Type B pancreatic cell (in vitro differentiated cells): ENCODE results near the gene PPP1R1B. TPM values are rescaled to one million over a fixed set of nuclear protein-coding genes. Genes with fewer than 3 reads are reported as not detected.

Source experiments
- DNase-seq: peaks from one replicate; pipeline ENCODE4 v3.0.0; 2021; ENCODE audit warnings: mixed read lengths; ENCODE audit not compliant: unreplicated experiment; ENCODE audit errors: extremely low spot score
- H3K27ac Mint-ChIP-seq: 2 replicates; pipeline ENCODE4 v1.8.0; 2021; ENCODE audit warnings: mild to moderate bottlenecking, mixed read lengths
- H3K27me3 Mint-ChIP-seq: 2 replicates; pipeline ENCODE4 v1.8.0; 2021; ENCODE audit warnings: mixed read lengths
- H3K36me3 Mint-ChIP-seq: 2 replicates; pipeline ENCODE4 v1.8.0; 2021; ENCODE audit warnings: mixed read lengths
- H3K4me1 Mint-ChIP-seq: one replicate; pipeline ENCODE4 v1.8.0; 2021; ENCODE audit warnings: mixed read lengths; ENCODE audit not compliant: unreplicated experiment
- H3K4me3 Mint-ChIP-seq: 2 replicates; pipeline ENCODE4 v1.8.0; 2021; ENCODE audit warnings: mild to moderate bottlenecking, mixed read lengths
- H3K9me3 Mint-ChIP-seq: 2 replicates; pipeline ENCODE4 v1.8.0; 2021; ENCODE audit warnings: mixed read lengths
- total RNA-seq: library from RNA; stranded (reverse); gene quantifications from 2 replicates; pipeline ENCODE4 v1.2.1, GENCODE V29; 2021; ENCODE audit warnings: low replicate concordance
- TF ChIP-seq, protein P1 (sequence below): fragments of 200-600 bp; sonication (generic); conservative IDR thresholded peaks from 2 replicates; pipeline ENCODE4 v1.5.0; 2021; ENCODE audit warnings: antibody characterized with exemption, mild to moderate bottlenecking

Gene PPP1R1B
- total RNA-seq, 1 donor from 2014 or later, result 3.7 TPM

DNA sequence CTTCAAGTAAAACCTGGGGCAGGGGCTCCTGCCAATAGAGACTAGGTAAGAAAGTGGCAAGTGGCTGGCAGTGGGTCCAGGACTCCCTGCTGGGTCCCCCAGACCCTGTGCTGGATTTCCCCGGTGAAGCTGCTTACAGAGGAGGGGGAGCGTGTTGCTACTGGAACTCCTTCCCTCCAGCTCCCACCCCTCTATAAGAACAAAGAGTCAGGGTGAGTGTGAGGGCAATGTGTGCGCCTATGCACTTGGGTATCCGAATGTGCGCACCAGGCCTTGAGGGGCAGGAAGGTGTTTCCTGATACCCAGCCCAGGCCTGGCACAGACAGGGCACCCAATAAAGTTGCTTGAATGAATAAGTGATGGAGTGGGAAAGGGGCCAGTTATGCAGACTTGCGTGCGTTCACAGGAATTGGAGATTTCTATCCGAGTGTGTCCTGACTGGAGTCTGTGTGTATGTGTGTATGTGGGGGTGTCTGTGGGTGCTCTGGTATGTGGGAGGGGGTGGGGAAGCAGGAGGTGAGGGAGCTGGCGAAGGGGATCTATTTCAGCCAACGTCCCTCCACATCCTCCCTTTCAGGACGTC lies 30.7 kb upstream of the PPP1R1B start:
- Mint-ChIP-seq H3K27me3 (peaks cover 96% of the 10 kb centered on the region), H3K4me1 (no peaks in the 10 kb centered on the region), H3K4me3 (no peak overlapping the region), H3K9me3 (peaks cover 5% of the 10 kb centered on the region), H3K36me3 (no peaks in the 10 kb centered on the region), H3K27ac (no peak overlapping the region)
- TF ChIP-seq, protein P1, sequence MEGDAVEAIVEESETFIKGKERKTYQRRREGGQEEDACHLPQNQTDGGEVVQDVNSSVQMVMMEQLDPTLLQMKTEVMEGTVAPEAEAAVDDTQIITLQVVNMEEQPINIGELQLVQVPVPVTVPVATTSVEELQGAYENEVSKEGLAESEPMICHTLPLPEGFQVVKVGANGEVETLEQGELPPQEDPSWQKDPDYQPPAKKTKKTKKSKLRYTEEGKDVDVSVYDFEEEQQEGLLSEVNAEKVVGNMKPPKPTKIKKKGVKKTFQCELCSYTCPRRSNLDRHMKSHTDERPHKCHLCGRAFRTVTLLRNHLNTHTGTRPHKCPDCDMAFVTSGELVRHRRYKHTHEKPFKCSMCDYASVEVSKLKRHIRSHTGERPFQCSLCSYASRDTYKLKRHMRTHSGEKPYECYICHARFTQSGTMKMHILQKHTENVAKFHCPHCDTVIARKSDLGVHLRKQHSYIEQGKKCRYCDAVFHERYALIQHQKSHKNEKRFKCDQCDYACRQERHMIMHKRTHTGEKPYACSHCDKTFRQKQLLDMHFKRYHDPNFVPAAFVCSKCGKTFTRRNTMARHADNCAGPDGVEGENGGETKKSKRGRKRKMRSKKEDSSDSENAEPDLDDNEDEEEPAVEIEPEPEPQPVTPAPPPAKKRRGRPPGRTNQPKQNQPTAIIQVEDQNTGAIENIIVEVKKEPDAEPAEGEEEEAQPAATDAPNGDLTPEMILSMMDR, result no peak
- no peak for DNase-seq

DNA sequence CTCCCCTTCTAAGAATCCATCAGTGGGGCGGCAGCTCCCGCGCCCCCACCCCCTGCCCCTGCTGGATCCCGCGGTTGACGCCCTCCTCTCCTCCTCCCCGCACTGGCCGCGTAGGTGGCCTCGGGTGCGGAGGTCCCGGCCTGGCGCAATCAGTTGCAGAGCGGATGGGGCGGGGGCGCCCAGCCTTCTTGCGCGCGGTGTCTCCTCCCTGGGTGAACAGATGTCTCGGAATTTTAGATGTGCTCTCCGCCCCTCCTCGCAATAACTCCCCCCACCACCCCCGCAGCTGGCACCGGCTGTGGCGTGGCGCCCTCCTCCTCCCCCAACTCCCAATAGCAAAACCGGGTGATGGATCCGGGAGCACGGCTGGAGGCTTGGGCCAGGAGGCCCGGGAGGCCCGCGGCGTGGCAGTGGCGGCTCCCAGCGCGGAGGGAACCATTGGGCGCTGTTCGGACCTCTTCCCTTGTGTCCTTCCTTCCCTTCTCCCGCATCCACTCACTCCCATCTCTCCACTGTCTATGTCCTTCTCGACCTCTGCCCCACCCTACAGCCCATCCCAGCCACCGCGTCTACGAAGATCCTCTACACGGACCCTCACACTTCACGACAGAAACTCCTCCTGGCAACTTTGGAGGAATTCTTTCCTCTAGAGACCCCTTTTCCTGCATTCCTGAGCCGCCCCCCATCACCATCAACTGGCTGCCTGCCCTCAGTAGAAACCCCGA lies 30.0 kb upstream of the PPP1R1B start:
- H3K9me3 Mint-ChIP-seq, result peaks cover 5% of the 10 kb centered on the region
- DNase-seq, result no peak
- peaks cover 96% of the 10 kb centered on the region for H3K27me3 Mint-ChIP-seq
- H3K36me3 Mint-ChIP-seq, result no peaks in the 10 kb centered on the region
- H3K4me1 Mint-ChIP-seq, result no peaks in the 10 kb centered on the region
- no peak overlapping the region for H3K4me3 Mint-ChIP-seq
- no peak overlapping the region for H3K27ac Mint-ChIP-seq
- TF ChIP-seq, protein P1, result no peak

DNA sequence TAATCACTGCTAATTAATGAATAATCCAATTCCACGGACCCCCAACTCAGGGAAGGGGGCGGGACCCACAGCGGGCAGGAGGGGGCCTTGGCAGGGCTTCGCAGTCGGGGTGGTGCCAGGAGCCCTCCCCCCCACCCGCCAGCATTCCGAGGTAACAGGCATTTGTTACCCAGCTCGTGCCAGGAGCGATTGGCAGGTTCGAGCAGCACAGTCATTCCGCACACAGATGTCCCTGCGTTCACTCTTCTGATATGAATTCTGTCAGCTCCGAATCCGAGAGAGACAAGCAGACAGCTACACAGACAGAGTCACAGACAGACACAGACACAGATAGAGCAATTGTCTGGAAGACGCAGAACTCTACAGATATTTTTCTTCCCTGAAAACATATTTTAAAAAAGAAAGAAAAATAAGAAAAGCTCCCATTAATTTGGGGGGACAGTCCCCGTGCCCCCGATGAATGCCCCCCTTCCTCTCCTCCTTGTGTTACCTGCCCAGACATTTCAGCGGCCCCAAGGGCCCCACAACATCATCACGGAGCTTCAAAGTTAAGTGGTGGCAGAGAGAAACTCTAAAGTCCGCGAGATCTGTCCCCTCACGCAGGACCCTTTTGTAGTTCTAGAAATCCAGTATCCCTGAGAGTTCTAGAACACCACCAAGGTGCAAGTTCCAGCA lies 29.2 kb upstream of the PPP1R1B start:
- no peak overlapping the region for H3K4me3 Mint-ChIP-seq
- H3K4me1 Mint-ChIP-seq, result no peaks in the 10 kb centered on the region
- H3K27me3 Mint-ChIP-seq, result peaks cover 96% of the 10 kb centered on the region
- no peak for DNase-seq
- TF ChIP-seq, protein P1, result no peak
- H3K9me3 Mint-ChIP-seq, result peaks cover 1% of the 10 kb centered on the region
- H3K27ac Mint-ChIP-seq, result no peak overlapping the region
- H3K36me3 Mint-ChIP-seq, result no peaks in the 10 kb centered on the region

DNA sequence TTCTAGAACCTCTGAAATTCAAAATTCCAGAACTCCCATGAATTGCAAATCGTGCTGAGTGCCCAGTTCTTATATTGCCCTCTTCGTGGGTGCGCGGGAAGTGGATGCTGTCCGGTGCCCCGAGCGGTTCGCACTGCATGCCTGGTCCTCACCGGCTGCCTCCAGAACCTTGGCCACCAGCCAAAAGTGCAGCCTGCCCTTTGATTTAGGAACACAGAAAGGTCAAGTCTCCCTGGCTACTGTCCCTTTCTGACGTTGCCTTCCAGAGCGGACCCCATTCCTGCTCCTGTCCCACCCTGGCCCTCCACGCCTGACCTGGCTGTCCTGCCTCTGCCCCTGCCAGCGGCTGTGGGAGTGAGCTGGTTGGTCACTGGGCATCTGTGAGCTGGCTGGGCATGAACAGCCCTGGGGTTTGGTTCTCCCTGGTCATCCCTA lies 28.7 kb upstream of the PPP1R1B start:
- Mint-ChIP-seq H3K4me1 (no peaks in the 10 kb centered on the region), H3K27me3 (peaks cover 99% of the 10 kb centered on the region), H3K36me3 (peaks cover under 1% of the 10 kb centered on the region), H3K27ac (no peak overlapping the region), H3K9me3 (no peaks in the 10 kb centered on the region), H3K4me3 (no peak overlapping the region)
- TF ChIP-seq, protein P1, result no peak
- no peak for DNase-seq

DNA sequence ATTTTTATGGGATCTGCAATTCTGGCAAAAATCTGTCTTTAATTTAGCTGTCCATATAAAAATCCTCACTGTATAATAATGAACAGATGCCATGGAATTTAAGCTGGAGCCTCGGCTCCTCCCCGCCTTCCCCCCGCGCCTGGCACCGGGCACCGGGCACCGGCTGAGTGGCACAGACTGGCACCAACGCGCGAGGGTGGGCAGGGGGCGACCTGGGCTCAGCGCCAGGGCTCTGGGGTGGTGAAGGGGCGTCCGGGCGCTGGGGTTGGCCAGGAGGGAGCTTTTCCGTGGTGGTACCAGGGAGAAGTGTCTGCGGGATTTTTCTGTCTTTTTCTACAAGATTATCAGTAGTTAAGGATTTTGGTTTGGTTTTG lies 28.1 kb upstream of the PPP1R1B start:
- Mint-ChIP-seq H3K27me3 (peaks cover 99% of the 10 kb centered on the region), H3K36me3 (peaks cover 4% of the 10 kb centered on the region), H3K9me3 (no peaks in the 10 kb centered on the region), H3K4me1 (no peaks in the 10 kb centered on the region), H3K4me3 (no peak overlapping the region), H3K27ac (no peak overlapping the region)
- TF ChIP-seq, protein P1, result no peak
- no peak for DNase-seq
